Neural cell (in vitro differentiated cells): ENCODE measurements around the gene FAM204A. TPM values are rescaled to one million over a fixed set of nuclear protein-coding genes. Genes with fewer than 3 reads are reported as not detected.

Experiments
- H2AFZ ChIP-seq: fragments of 200-600, 300-800 bp; sonication (generic), shearing (Covaris generic); 2 replicates; pipeline ENCODE4 v1.6.0; 2014; ENCODE audit warnings: low read depth, mild to moderate bottlenecking, antibody characterized with exemption, low read length, moderate library complexity
- H3F3A ChIP-seq: fragments of 200-600 bp; shearing (Covaris generic); 2 replicates; pipeline ENCODE4 v1.6.1; 2016; ENCODE audit warnings: mild to moderate bottlenecking, moderate library complexity, mixed read lengths, antibody characterized with exemption, low read length; ENCODE audit not compliant: insufficient read depth, poor library complexity, severe bottlenecking
- H3K27ac ChIP-seq: fragments of 200-600, 300-800 bp; sonication (generic), shearing (Covaris generic); 2 replicates; pipeline ENCODE4 v1.5.1; 2014; ENCODE audit warnings: mild to moderate bottlenecking, low read length, moderate library complexity
- H3K27me3 ChIP-seq: fragments of 300-800, 200-600 bp; sonication (generic), shearing (Covaris generic); 2 replicates; pipeline ENCODE4 v1.6.0; 2014; ENCODE audit warnings: mild to moderate bottlenecking, low read depth, low read length, moderate library complexity; ENCODE audit not compliant: insufficient read depth
- H3K36me3 ChIP-seq: fragments of 300-800, 200-600 bp; sonication (generic), shearing (Covaris generic); 2 replicates; pipeline ENCODE4 v1.5.1; 2014; ENCODE audit warnings: mild to moderate bottlenecking, antibody characterized with exemption, low read length, moderate library complexity; ENCODE audit not compliant: insufficient read depth
- H3K4me2 ChIP-seq: fragments of 300-800, 200-600 bp; sonication (generic), shearing (Covaris generic); 2 replicates; pipeline ENCODE4 v1.6.0; 2014; ENCODE audit warnings: mild to moderate bottlenecking, low read length
- H3K4me3 ChIP-seq: fragments of 300-800, 200-600 bp; sonication (generic), shearing (Covaris generic); 2 replicates; pipeline ENCODE4 v1.5.1; 2014; ENCODE audit warnings: mild to moderate bottlenecking, low read length, moderate library complexity
- H3K79me2 ChIP-seq: fragments of 200-600 bp; shearing (Covaris generic); replicated peaks from 2 replicates; pipeline ENCODE4 v1.6.0; 2014; ENCODE audit warnings: mild to moderate bottlenecking, low read length, moderate library complexity; ENCODE audit not compliant: insufficient read depth
- H3K9ac ChIP-seq: fragments of 300-800, 200-600 bp; sonication (generic), shearing (Covaris generic); 2 replicates; pipeline ENCODE4 v1.6.1; 2016; ENCODE audit warnings: mild to moderate bottlenecking, low read length, mixed read lengths
- H3K9me2 ChIP-seq: fragments of 200-600 bp; shearing (Covaris generic); 2 replicates; pipeline ENCODE4 v1.6.1; 2016; ENCODE audit warnings: mild to moderate bottlenecking, low read length, mixed read lengths; ENCODE audit not compliant: insufficient read depth
- H3K9me3 ChIP-seq: fragments of 200-600, 300-800 bp; sonication (generic), shearing (Covaris generic); 2 replicates; pipeline ENCODE4 v1.6.1; 2016; ENCODE audit warnings: mild to moderate bottlenecking, mixed run types, low read length, moderate library complexity, mixed read lengths
- H4K20me1 ChIP-seq: fragments of 200-600 bp; shearing (Covaris generic); 2 replicates; pipeline ENCODE4 v1.6.1; 2016; ENCODE audit warnings: mild to moderate bottlenecking, mixed run types; ENCODE audit not compliant: insufficient read depth
- CTCF ChIP-seq: fragments of 450-650 bp; IDR thresholded peaks from 2 replicates; pipeline ENCODE4 v1.5.1; 2014; ENCODE audit warnings: antibody characterized with exemption, mild to moderate bottlenecking, moderate library complexity; ENCODE audit not compliant: poor library complexity, severe bottlenecking
- EP300 ChIP-seq: fragments of 450-650 bp; conservative IDR thresholded peaks from 2 replicates; pipeline ENCODE4 v1.6.1; 2014; ENCODE audit warnings: antibody characterized with exemption, mild to moderate bottlenecking, moderate library complexity; ENCODE audit not compliant: poor library complexity, severe bottlenecking
- EZH2 ChIP-seq: fragments of 200-600, 300-800 bp; shearing (Covaris generic), sonication (generic); IDR thresholded peaks from 2 replicates; pipeline ENCODE4 v1.6.1; 2014; ENCODE audit warnings: antibody characterized with exemption, low read length, borderline replicate concordance, mild to moderate bottlenecking; ENCODE audit not compliant: insufficient read depth, poor library complexity, severe bottlenecking
- MXI1 ChIP-seq: fragments of 450-650 bp; conservative IDR thresholded peaks from 2 replicates; pipeline ENCODE4 v1.6.1; 2014; ENCODE audit warnings: antibody characterized with exemption, mild to moderate bottlenecking; ENCODE audit not compliant: poor library complexity, severe bottlenecking
- POLR2AphosphoS5 ChIP-seq: IDR thresholded peaks from 2 replicates; pipeline ENCODE4 v1.6.1; 2012
- RAD21 ChIP-seq: fragments of 450-650 bp; conservative IDR thresholded peaks from 2 replicates; pipeline ENCODE4 v1.6.1; 2014; ENCODE audit warnings: antibody characterized with exemption, mild to moderate bottlenecking, moderate library complexity
- REST ChIP-seq: IDR thresholded peaks from 2 replicates; pipeline ENCODE4 v1.6.1; 2012; ENCODE audit warnings: borderline replicate concordance
- SMC3 ChIP-seq: fragments of 450-650 bp; conservative IDR thresholded peaks from 2 replicates; pipeline ENCODE4 v1.6.1; 2014; ENCODE audit warnings: antibody characterized with exemption, mild to moderate bottlenecking, moderate library complexity; ENCODE audit not compliant: poor library complexity
- TAF1 ChIP-seq: IDR thresholded peaks from 2 replicates; pipeline ENCODE4 v1.6.1; 2012; ENCODE audit warnings: low read depth
- polyA plus RNA-seq: library from polyadenylated mRNA; depleted of rRNA; stranded (reverse); fragments of >200 nt; gene quantifications from 2 replicates; pipeline ENCODE4 v1.2.3, GENCODE V29; 2014

FAM204A gene
- polyA plus RNA-seq, 1 donor from 2014 or later, result 202 TPM

- no peaks in the 10 kb centered on the region for H3K9me2 ChIP-seq
- H3K9ac ChIP-seq, result no peak overlapping the region
- no peak overlapping the region for H3K27ac ChIP-seq
- no peaks in the 10 kb centered on the region for H3F3A ChIP-seq
- H4K20me1 ChIP-seq, result no peaks in the 10 kb centered on the region
- no peak overlapping the region for H3K4me3 ChIP-seq
- H3K9me3 ChIP-seq, result no peaks in the 10 kb centered on the region
- H3K27me3 ChIP-seq, result no peaks in the 10 kb centered on the region
- peaks cover 5% of the 10 kb centered on the region for H3K36me3 ChIP-seq
- no peaks in the 10 kb centered on the region for H3K79me2 ChIP-seq
- TF ChIP-seq CTCF (no peak), MXI1 (no peak), EP300 (no peak), REST (no peak)
- H2AFZ ChIP-seq, result no peak overlapping the region
- H3K4me2 ChIP-seq, result no peak overlapping the region
These were observed 34.9 kb downstream of the FAM204A start for GRCh38 chr10:118307220-118307619.

- no peak overlapping the region for H2AFZ ChIP-seq
- no peaks in the 10 kb centered on the region for H3K9me3 ChIP-seq
- no peak overlapping the region for H3K27ac ChIP-seq
- TF ChIP-seq EZH2, result no peak
- no peak for TF ChIP-seq EP300
- TF ChIP-seq CTCF, result no peak
- TF ChIP-seq TAF1, result no peak
- no peak for TF ChIP-seq REST
- TF ChIP-seq RAD21, result no peak
- no peak for TF ChIP-seq SMC3
- no peak for TF ChIP-seq POLR2AphosphoS5
- TF ChIP-seq MXI1, result no peak
- no peaks in the 10 kb centered on the region for H3K27me3 ChIP-seq
- H3K4me3 ChIP-seq, result no peak overlapping the region
- no peaks in the 10 kb centered on the region for H4K20me1 ChIP-seq
- no peaks in the 10 kb centered on the region for H3K9me2 ChIP-seq
- no peaks in the 10 kb centered on the region for H3F3A ChIP-seq
- no peak overlapping the region for H3K4me2 ChIP-seq
- no peak overlapping the region for H3K9ac ChIP-seq
- H3K79me2 ChIP-seq, result no peaks in the 10 kb centered on the region
- peaks cover 5% of the 10 kb centered on the region for H3K36me3 ChIP-seq
These were observed 36.4 kb downstream of the FAM204A start for GRCh38 chr10:118305730-118306129.
